DND-41 (cell line): ENCODE measurements around the gene STARD13.

Experiments
- ATAC-seq: fragments of 200-7000 bp; cut with Tn5 transposase; 3 replicates; pipeline ENCODE4 v1.9.1; 2021; ENCODE audit warnings: low read depth; ENCODE audit not compliant: insufficient read depth
- DNase-seq: peaks from one replicate; pipeline ENCODE4 v3.0.0-alpha.2; 2020
- H2AFZ ChIP-seq: 2 replicates; pipeline ENCODE4 v1.6.0; 2012; ENCODE audit warnings: low read depth, low read length
- H3K27ac ChIP-seq: 2 replicates; pipeline ENCODE4 v1.5.1; 2012; ENCODE audit warnings: low read length, inconsistent platforms
- H3K27me3 ChIP-seq: fragments of 200-600 bp; sonication (generic); 2 replicates; pipeline ENCODE4 v1.6.0; 2012; ENCODE audit warnings: low read length, mild to moderate bottlenecking, inconsistent platforms; ENCODE audit not compliant: insufficient read depth, poor library complexity
- H3K36me3 ChIP-seq: 2 replicates; pipeline ENCODE4 v1.5.1; 2012; ENCODE audit warnings: low read length, inconsistent platforms; ENCODE audit not compliant: insufficient read depth
- H3K4me1 ChIP-seq: 2 replicates; pipeline ENCODE4 v1.5.1; 2012; ENCODE audit warnings: mild to moderate bottlenecking, low read length; ENCODE audit not compliant: insufficient read depth
- H3K4me2 ChIP-seq: 2 replicates; pipeline ENCODE4 v1.6.0; 2012; ENCODE audit warnings: mild to moderate bottlenecking, moderate library complexity, low read length, inconsistent platforms; ENCODE audit not compliant: insufficient read depth
- H3K4me3 ChIP-seq, 2 experiments: fragments of 200-600 bp in 1 of 2; shearing (Covaris generic) in 1 of 2; 2 replicates each; pipeline ENCODE4 v1.5.1; 2012 to 2016; ENCODE audit warnings: inconsistent platforms in 2 of 2, low read length in 2 of 2, mild to moderate bottlenecking in 2 of 2, low read depth in 1 of 2, moderate library complexity in 1 of 2
- H3K79me2 ChIP-seq: 2 replicates; pipeline ENCODE4 v1.6.0; 2012; ENCODE audit warnings: low read length, inconsistent platforms; ENCODE audit not compliant: insufficient read depth
- H3K9ac ChIP-seq: 2 replicates; pipeline ENCODE4 v1.6.0; 2012; ENCODE audit warnings: low read depth, mild to moderate bottlenecking, inconsistent platforms, low read length, moderate library complexity
- H3K9me3 ChIP-seq: 2 replicates; pipeline ENCODE4 v1.5.1; 2012; ENCODE audit warnings: low read length, moderate library complexity, mild to moderate bottlenecking, inconsistent platforms; ENCODE audit not compliant: insufficient read depth, severe bottlenecking
- H4K20me1 ChIP-seq: 2 replicates; pipeline ENCODE4 v1.6.0; 2012; ENCODE audit warnings: low read length; ENCODE audit not compliant: insufficient read depth
- CTCF ChIP-seq: IDR thresholded peaks from 2 replicates; pipeline ENCODE4 v1.5.1; 2012; ENCODE audit warnings: borderline replicate concordance, low read length, moderate library complexity, mild to moderate bottlenecking; ENCODE audit not compliant: poor library complexity, severe bottlenecking; ENCODE audit errors: extremely low read depth
- EZH2 ChIP-seq: IDR thresholded peaks from 3 replicates; pipeline ENCODE4 v1.6.1; 2012; ENCODE audit warnings: borderline replicate concordance, low read depth, mild to moderate bottlenecking, moderate library complexity, low read length, inconsistent platforms; ENCODE audit not compliant: severe bottlenecking

Gene STARD13

GRCh38 chr13:33323801-33324510, 38.4 kb upstream of the STARD13 start:
- ATAC-seq = no peak
- DNase-seq = no peak
- no peaks in the 10 kb centered on the region for H3K9me3 ChIP-seq
- H4K20me1 ChIP-seq = no peaks in the 10 kb centered on the region
- H3K4me1 ChIP-seq = no peaks in the 10 kb centered on the region
- H3K79me2 ChIP-seq = no peaks in the 10 kb centered on the region
- H3K9ac ChIP-seq = no peak overlapping the region
- no peak overlapping the region for H3K4me2 ChIP-seq
- H2AFZ ChIP-seq = no peak overlapping the region
- no peak overlapping the region for H3K4me3 ChIP-seq
- TF ChIP-seq EZH2 (no peak), CTCF (no peak)
- no peaks in the 10 kb centered on the region for H3K36me3 ChIP-seq
- H3K27ac ChIP-seq = no peak overlapping the region
- no peaks in the 10 kb centered on the region for H3K27me3 ChIP-seq

- H3K27ac ChIP-seq = no peak overlapping the region
- H3K36me3 ChIP-seq = no peaks in the 10 kb centered on the region
- H3K9me3 ChIP-seq = no peaks in the 10 kb centered on the region
- no peak overlapping the region for H3K9ac ChIP-seq
- no peaks in the 10 kb centered on the region for H3K27me3 ChIP-seq
- no peak for TF ChIP-seq EZH2
- TF ChIP-seq CTCF = no peak
- H3K79me2 ChIP-seq = no peaks in the 10 kb centered on the region
- ATAC-seq (no peak), DNase-seq (no peak)
- H3K4me2 ChIP-seq = no peak overlapping the region
- H4K20me1 ChIP-seq = no peaks in the 10 kb centered on the region
- no peaks in the 10 kb centered on the region for H3K4me1 ChIP-seq
- H3K4me3 ChIP-seq = no peak overlapping the region
- H2AFZ ChIP-seq = no peak overlapping the region
Observed at GRCh38 chr13:33322965-33323668, 37.6 kb upstream of the STARD13 start.

GRCh38 chr13:33322543-33322809, 36.9 kb upstream of the STARD13 start:
- Histone ChIP-seq H3K79me2 (no peaks in the 10 kb centered on the region), H3K9ac (no peak overlapping the region), H3K4me1 (no peaks in the 10 kb centered on the region), H3K9me3 (no peaks in the 10 kb centered on the region), H2AFZ (no peak overlapping the region), H3K36me3 (no peaks in the 10 kb centered on the region), H4K20me1 (no peaks in the 10 kb centered on the region), H3K27me3 (no peaks in the 10 kb centered on the region), H3K27ac (no peak overlapping the region), H3K4me2 (no peak overlapping the region), H3K4me3 (no peak overlapping the region)
- TF ChIP-seq CTCF = no peak
- no peak for TF ChIP-seq EZH2
- ATAC-seq (no peak), DNase-seq (no peak)
